GM06990 (cell line): ENCODE data around the gene ANK3.

ENCODE experiments used
- DNase-seq: peaks from one replicate; pipeline ENCODE4 v3.0.0-alpha.2; 2011; ENCODE audit not compliant: insufficient read length; ENCODE audit errors: extremely low read depth
- H3K27me3 ChIP-seq: replicated peaks from 2 replicates; pipeline ENCODE4 v1.6.0; 2011; ENCODE audit warnings: low read length; ENCODE audit not compliant: control insufficient read depth, insufficient read depth
- H3K36me3 ChIP-seq: 2 replicates; pipeline ENCODE4 v1.5.1; 2011; ENCODE audit warnings: low read length; ENCODE audit not compliant: control insufficient read depth, insufficient read depth
- H3K4me3 ChIP-seq: replicated peaks from 2 replicates; pipeline ENCODE4 v1.5.1; 2011; ENCODE audit warnings: low read depth, mild to moderate bottlenecking, control low read depth, low read length
- TF ChIP-seq, protein P1 (sequence below): IDR thresholded peaks from 2 replicates; pipeline ENCODE4 v1.5.1; 2011; ENCODE audit warnings: low read length, control low read depth, mild to moderate bottlenecking, inconsistent platforms; ENCODE audit not compliant: insufficient read depth, poor library complexity, severe bottlenecking

Gene ANK3

DNA sequence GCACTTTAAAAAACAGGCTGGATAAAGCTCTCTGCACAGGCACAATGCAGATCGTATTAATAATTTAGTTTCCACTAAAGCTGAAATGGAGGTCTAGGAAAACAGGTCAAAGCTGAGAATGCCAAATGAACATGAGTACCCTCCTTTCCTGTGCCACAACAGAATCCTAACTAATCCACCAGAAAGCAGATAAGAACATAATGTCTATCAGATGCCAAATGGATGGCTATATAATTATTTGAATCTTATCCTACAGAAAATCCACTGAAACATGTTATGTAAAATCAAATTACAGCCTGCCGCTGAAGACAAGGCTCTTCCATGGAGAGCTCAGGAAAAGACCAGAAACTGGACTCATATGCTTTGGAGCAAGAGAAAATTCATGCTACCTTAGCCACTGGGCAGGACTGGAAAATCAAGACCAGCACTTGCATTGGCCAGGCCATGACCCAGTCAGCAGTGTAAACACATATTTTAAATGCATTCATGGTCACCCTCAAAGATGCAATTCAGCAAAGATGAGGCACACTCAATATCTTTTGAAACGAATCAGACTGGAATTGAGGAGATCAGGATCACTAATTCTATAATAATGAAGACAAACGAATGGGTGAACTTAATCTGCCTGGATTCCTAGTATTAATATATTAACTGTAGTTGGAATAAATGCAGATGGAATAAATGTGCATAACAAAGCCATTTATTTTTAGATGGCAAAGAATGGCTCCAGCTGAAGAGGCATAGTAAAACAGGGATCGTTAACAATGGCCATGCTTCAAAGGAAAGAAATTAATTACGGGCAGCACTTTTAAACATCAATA is 13.2 kb downstream of the ANK3 start:
- TF ChIP-seq, protein P1, sequence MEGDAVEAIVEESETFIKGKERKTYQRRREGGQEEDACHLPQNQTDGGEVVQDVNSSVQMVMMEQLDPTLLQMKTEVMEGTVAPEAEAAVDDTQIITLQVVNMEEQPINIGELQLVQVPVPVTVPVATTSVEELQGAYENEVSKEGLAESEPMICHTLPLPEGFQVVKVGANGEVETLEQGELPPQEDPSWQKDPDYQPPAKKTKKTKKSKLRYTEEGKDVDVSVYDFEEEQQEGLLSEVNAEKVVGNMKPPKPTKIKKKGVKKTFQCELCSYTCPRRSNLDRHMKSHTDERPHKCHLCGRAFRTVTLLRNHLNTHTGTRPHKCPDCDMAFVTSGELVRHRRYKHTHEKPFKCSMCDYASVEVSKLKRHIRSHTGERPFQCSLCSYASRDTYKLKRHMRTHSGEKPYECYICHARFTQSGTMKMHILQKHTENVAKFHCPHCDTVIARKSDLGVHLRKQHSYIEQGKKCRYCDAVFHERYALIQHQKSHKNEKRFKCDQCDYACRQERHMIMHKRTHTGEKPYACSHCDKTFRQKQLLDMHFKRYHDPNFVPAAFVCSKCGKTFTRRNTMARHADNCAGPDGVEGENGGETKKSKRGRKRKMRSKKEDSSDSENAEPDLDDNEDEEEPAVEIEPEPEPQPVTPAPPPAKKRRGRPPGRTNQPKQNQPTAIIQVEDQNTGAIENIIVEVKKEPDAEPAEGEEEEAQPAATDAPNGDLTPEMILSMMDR = no peak
- no peak for DNase-seq

DNA sequence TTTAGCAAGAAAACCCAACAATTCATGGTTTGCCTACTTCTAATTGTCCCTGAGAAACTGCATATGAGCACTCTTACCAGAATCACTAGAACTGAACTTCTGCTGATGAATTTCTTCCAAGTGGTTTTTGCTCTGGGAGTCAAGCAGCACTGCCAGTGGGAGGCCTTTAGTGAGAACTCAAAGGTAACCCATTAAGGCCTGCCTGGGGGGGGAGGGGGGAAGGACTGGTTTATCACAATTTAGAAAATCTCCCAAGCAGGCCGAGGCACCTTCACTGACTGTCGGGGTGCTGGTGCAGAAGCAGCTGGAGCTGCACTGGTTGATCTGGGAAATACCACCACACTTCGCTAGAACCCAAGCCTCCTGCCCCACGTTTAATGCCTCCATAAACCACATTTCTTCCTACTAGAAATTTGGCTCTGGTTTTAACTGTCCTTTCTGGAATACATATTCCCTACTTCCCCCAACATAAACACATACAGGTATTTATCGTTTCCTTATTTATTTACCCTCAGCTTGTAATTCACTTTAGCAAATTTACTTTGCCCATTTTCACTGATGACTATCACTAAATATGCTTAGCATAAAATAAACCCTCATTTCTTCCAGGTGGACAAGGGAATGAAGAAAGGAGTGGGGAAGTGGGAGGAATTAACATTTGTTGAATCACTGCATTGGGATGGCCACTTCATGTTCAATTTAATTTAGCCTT is 14.2 kb downstream of the ANK3 start:
- no peak overlapping the region for H3K4me3 ChIP-seq
- TF ChIP-seq, protein P1 = no peak
- H3K36me3 ChIP-seq = no peaks in the 10 kb centered on the region
- DNase-seq = no peak
- no peaks in the 10 kb centered on the region for H3K27me3 ChIP-seq

More for the DNA sequence above, 13.2 kb downstream of the ANK3 start:
- no peaks in the 10 kb centered on the region for H3K27me3 ChIP-seq
- H3K4me3 ChIP-seq = no peak overlapping the region
- no peaks in the 10 kb centered on the region for H3K36me3 ChIP-seq

DNA sequence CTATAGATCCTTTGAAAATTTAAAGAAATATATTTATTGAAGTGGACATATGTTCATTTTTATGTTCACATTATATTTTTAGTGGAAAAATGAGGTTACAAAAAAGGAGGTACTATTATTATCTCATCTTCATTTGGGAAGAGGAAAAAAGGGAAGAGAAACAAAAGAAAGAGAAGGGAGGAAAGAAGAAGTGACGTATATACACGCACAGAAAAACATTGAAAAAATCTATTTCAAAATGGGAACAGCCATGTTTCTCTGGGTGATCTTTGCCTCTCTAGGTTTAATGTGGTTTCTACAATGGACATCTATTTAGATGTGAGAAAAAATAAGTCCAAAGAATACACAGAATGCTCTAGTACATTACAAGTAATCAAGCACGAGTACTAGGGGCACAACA is 14.8 kb downstream of the ANK3 start:
- Histone ChIP-seq H3K36me3 (no peaks in the 10 kb centered on the region), H3K4me3 (no peak overlapping the region), H3K27me3 (no peaks in the 10 kb centered on the region)
- TF ChIP-seq, protein P1 = no peak
- DNase-seq = no peak

DNA sequence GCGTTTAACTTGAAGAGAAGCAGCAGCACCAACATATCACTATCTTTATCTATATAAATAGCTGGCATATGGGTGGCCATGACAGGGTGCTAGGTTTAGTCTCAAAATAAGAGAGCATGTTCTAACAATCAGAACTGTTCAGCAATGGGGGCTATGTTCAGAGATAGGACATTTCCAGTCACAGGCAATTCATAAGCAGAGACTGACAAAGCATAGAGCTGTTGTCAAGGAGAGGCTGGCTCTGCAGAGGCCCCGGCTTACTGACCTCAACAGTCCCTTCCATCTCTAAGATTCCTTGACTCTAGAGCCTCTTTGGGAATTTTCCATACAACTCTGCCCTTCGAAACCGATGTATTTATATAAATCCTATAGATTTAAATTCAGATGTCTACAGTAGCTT is 17.2 kb downstream of the ANK3 start:
- H3K27me3 ChIP-seq = no peaks in the 10 kb centered on the region
- no peaks in the 10 kb centered on the region for H3K36me3 ChIP-seq

DNA sequence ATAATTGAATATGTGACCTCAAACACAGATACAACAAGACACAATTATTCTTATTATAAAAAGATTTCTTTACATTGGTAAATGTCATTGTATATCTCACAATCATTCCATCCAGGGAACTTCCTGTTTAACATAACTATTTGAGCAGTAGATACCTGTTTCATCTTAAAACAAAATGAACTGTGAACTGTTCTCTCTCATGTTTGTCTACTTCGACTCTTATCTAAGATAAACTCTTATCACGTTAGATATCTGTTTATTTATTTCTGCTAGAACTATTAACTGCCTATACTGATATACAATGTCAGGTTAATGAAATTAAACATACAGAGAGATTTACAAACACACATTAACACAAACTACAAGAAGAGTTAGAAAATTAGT is 20.1 kb downstream of the ANK3 start:
- Histone ChIP-seq H3K4me3 (no peak overlapping the region), H3K36me3 (no peaks in the 10 kb centered on the region), H3K27me3 (no peaks in the 10 kb centered on the region)
- DNase-seq = no peak
- TF ChIP-seq, protein P1 = no peak

More for the DNA sequence above, 17.2 kb downstream of the ANK3 start:
- no peak overlapping the region for H3K4me3 ChIP-seq
- no peak for DNase-seq
- TF ChIP-seq, protein P1 = no peak
